Fibroblast of skin of right biceps (primary cell): Measurements from ENCODE around the gene NDUFV1.
"Not testable (repeated sequence)": the region's sequence is repeated elsewhere in the genome, so short reads cannot be mapped to it uniquely, and the experiment has no call there.

Experiments used
- DNase-seq: peaks from one replicate; pipeline ENCODE4 v3.0.0-alpha.2; 2013

NDUFV1 gene

GRCh38 chr11:67659651-67660165, 53.0 kb downstream of the NDUFV1 start:
- not testable (repeated sequence) for DNase-seq

DNA sequence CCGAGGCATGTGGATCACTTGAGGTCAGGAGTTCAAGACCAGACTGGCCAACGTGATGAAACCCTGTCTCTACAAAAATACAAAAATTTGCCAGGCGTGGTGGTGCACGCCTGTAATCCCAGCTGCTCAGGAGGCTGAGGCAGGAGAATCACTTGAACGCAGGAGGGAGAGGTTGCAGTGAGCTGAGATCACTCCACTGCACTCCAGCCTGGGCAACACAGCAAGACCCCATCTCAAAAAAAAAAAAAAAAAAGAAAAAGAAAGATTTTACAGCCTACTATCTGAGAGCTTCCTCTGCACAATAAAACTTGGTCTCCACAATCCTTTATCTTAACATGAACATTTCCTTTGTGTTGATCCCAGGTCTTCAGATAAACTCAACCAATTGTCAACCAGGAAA, 54.0 kb downstream of the NDUFV1 start:
- not testable (repeated sequence) for DNase-seq
